ENCODE data around the gene MRTFA. TPM values are rescaled to one million over a fixed set of nuclear protein-coding genes. Genes with fewer than 3 reads are reported as not detected.

MRTFA gene
- total and polyA plus RNA-seq, 4 donors: 7.5 to 22.0 (median 9.6) TPM

GRCh38 chr22:40484906-40485669 lies 151.4 kb downstream of the MRTFA start:
- DNase-seq (ENCODE audit: low spot score): no peak

More at GRCh38 chr22:40484906-40485669, 151.4 kb downstream of the MRTFA start:
- 91% methylated on average over 7 of the region's 7 CpGs for WGBS
- Histone ChIP-seq H3K36me3 (ENCODE audit: control insufficient read depth in 4 of 4, insufficient read depth in 3 of 4, low read depth in 1 of 4, low read length in 3 of 4) (no peaks in the 10 kb centered on the region), H3K9me3 (ENCODE audit: control insufficient read depth in 4 of 4, low read length in 3 of 4) (no peaks in the 10 kb centered on the region), H3K4me1 (ENCODE audit: control insufficient read depth in 4 of 4, insufficient read depth in 4 of 4, low read length in 3 of 4) (peaks cover 0 to 2% (median 0%) of the 10 kb centered on the region in 4 donors), H3K27ac (ENCODE audit: low read depth in 1 of 2, low read length in 2 of 2) (no peak overlapping the region), H3K4me3 (ENCODE audit: low read depth in 1 of 3, low read length in 3 of 3) (no peak overlapping the region), H3K9ac (ENCODE audit: low read depth in 1 of 2, low read length in 2 of 2) (no peak overlapping the region), H3K27me3 (ENCODE audit: control insufficient read depth in 4 of 4, insufficient read depth in 4 of 4, low read length in 3 of 4) (no peaks in the 10 kb centered on the region)
- TF ChIP-seq NR2F2 (IDR thresholded peaks at IDR 0.05) (no peak), FOXA1 (IDR thresholded peaks at IDR 0.05) (no peak), HNF4A (conservative IDR thresholded peaks at IDR 0.05) (no peak), ZBTB33 (IDR thresholded peaks at IDR 0.05) (no peak), HNF4G (IDR thresholded peaks at IDR 0.05) (no peak), TAF1 (conservative IDR thresholded peaks at IDR 0.05) (no peak), RAD21 (IDR thresholded peaks at IDR 0.05) (no peak), FOXA2 (IDR thresholded peaks at IDR 0.05) (no peak), RXRA (IDR thresholded peaks at IDR 0.05) (no peak), YY1 (IDR thresholded peaks at IDR 0.05) (no peak), REST (IDR thresholded peaks at IDR 0.05) (no peak), GABPA (IDR thresholded peaks at IDR 0.05 in 1 of 2, conservative IDR thresholded peaks at IDR 0.05 in 1 of 2) (no peak), ATF3 (IDR thresholded peaks at IDR 0.05) (no peak), EGR1 (IDR thresholded peaks at IDR 0.05; ENCODE audit: low read depth in 2 of 2) (no peak), CTCF (IDR thresholded peaks at IDR 0.05; ENCODE audit: low read depth, low read length, missing input control) (no peak), SP1 (IDR thresholded peaks at IDR 0.05) (no peak), MAX (IDR thresholded peaks at IDR 0.05) (no peak), JUND (IDR thresholded peaks at IDR 0.05) (no peak)
